HG03457 (cell line): ENCODE measurements around the gene GRK7.
"Not testable (repeated sequence)": the region's sequence is repeated elsewhere in the genome, so short reads cannot be mapped to it uniquely, and the experiment has no call there.

ENCODE experiments used
- ATAC-seq: cut with Tn5 transposase; IDR thresholded peaks from one replicate; pipeline ENCODE4 v1.9.1; 2021; ENCODE audit warnings: moderate number of reproducible peaks; ENCODE audit not compliant: unreplicated experiment

GRK7 gene

DNA sequence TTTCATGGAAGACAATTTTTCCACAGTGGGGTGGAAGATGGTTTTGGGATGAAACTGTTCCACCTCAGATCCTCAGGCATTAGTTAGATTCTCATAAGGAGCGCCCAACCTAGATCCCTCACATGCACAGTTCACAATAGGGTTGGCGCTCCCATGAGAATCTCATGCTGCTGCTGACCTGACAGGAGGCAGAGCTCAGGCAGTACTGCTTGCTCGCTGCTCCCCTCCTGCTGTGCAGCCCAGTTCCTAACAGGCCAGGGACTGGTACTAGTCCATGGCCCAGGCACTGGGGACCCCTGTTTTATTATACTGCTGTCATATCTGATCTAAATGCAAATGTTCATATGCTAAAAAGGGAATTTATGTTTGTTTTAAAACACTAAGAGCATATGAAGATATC lies 9.8 kb upstream of the GRK7 start:
- ATAC-seq: no peak

DNA sequence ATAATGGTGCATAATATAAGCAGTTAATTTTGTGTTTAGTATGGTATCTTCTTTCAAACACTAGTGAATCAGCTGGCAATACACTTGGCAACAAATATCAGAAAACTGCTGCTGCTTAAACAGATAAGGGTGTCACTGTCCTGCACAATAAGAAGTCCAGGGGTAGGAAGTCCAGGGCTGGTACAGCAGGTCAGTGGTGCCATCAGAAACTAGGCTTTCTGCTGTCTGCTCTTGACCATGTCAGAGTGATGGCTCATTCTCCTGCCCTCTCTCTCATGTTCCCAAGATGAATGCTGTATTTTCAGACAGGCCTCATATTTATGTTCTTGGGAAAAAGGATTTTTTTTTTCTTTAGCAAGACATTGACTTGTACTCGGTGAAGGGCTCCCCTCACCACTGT lies 9.2 kb upstream of the GRK7 start:
- ATAC-seq: no peak

DNA sequence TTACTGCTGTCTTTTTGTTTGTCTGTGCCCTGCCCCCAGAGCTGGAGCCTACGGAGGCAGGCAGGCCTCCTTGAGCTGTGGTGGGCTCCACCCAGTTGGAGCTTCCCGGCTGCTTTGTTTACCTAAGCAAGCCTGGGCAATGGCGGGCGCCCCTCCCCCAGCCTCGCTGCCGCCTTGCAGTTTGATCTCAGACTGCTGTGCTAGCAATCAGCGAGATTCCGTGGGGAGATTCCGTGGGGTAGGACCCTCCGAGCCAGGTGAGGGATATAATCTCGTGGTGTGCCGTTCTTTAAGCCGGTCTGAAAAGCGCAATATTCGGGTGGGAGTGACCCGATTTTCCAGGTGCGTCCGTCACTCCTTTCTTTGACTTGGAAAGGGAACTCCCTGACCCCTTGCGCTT lies 656 bp upstream of the GRK7 start:
- ATAC-seq: not testable (repeated sequence)

DNA sequence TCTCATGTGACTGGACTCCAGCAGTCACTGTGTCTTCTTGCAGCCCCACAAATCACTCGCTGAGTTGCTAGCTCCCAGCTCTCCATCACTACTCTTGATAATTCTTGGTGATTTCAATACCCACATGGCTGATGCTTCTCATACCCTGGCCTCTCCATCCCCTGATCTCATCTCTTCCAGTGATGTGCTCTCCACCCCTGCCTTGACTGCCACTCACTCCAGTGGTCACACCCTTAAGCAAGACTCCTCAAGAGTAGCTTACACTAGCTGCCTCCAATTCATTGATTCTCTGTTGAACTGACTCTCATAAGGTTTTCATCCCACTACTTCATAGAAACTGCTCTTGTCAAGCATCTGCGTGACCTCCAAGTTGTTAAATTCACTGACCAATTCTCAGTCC lies 837 bp downstream of the GRK7 start:
- ATAC-seq: no peak

DNA sequence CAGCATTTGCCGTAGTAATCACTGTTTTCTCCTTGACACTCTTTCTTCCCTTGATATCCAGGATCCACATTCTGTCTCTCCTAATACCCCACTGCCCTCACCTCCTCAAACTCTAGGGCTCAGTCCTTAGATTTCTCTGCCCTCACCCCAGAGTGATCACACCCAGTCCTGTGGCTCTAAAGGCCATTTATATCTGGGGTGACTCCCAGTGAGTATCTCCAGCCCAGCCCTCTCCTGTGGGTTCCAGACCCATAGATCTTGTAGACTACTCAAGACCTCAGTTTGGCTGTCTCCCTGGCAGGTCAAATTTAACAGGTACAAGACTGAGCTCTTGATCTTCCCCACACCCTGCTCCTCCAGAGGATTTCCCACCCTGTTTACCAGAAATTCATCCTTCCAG lies 1.3 kb downstream of the GRK7 start:
- no peak for ATAC-seq

DNA sequence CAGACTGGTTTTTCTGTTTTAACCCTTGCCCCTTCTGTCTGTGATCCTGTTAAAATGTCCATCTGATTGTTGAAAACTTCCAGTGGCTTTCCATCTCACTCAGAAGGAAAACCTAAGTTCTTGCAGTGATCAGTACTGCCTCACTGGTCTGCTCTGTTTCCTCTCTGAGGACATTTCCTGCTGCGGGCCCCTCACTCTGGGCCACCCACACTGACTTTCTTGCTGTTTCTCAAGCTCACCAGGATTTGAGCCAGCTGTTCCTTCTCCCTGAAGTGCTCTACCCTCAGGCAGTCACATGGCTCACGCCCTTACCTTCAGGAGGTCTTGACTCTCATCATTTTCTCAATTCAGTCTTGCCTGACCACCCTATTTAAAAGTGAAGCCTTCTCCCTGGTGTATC lies 1.8 kb downstream of the GRK7 start:
- ATAC-seq: no peak

DNA sequence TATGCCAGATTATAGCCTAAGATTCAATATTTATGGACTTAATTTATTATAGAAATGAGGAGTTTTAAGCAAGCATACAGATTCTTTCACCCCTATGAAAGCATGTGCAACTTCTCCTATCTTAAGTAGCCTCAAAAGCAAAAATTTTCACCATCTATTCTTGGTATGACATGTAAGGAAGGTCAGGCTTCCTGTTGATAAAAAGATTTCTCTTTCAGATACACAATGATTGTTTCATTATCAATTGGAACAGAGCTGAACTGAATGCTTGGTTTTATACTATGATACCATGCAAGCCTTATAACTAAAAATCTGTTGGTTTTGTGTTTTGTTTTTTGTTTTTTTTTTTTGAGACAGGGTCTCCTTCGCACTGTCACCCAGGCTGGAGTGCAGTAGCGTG lies 3.9 kb downstream of the GRK7 start:
- no peak for ATAC-seq

DNA sequence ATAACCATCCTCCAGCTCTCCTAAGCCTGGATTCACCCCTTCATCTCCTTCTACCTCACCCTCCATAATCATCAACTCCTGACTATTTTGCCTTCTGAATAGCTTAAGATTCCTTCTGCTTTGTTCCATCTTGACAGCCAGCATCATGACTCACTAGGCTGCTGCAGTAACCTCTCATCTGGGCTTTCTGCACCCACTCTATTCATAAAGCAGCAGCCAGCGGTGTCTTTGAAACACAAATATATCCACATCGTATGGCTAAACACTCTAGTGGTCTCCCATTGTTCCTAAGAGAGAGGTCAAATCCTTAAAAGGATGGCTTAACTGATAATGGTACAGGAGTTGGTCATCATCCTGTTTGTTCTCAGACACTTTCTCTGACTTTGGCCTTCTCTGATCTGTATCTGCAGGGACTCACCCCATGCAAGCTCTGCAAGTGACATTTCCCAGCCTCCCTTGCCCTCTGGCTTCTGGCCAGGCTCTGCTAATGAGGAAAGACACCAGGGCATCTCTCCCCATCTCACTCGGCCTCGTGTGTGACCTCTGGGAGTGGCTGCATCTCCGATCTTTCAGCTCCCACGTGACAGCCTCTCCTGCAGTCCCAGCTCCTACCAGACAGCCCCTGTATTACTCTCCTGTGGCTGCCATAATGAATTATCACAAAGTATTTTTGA lies 6.2 kb downstream of the GRK7 start:
- no peak for ATAC-seq

DNA sequence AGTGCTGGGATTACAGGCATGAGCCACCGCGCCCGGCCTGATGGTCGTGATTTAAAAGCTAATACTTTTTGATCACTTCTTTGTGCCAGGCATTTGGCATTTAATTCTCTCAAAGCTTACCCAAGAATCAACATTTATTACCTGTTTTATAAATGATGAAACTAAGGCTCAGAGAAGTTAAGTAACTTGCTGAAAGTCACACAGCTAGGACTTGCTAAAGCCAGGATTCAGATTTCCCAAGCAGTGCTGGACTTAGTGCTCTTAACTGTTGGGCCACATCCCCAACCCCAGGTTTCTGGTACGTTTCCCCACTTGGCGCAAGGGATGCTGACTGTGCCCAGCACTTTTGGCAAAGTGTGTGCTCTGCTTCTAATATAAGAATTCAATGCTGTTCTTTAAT lies 10.5 kb downstream of the GRK7 start:
- ATAC-seq: no peak

DNA sequence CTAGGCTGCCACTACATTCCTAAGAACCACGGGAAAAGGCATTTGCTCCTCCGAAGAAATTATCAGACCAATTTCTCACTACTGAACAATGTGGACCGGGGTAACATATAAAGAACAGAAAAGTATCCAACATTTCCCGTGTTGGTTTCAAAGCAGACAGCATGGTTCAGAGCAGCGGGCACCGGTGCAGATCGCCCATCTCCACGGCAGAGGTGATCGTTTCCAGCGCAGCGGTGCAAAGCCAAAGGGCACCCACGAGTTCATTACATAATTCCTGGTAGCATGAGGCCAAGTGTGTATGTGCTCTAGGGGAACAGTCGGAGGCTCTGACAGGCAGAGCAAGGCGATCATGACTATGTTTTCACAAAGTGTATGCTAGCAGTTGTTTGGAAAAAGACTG lies 13.2 kb downstream of the GRK7 start:
- no peak for ATAC-seq

DNA sequence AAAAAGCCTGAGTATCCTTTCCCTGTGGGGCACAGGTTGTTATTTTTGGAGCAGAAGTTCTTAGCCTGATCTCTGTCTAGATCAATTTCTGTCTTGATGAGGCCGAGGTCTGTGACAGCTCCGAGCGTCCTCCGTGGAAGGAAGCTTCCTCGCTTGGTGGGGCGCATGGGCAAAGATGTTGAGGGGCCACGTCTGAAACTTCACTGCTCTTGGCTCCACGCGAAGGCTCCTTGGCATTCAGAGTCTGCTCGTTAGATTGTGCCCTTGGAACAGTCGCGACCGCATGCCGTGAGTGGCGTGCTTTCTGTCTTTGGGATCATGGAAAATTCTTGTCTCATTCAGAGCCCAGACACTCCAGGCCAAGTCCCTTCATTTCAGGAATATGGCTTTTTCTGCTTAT lies 13.7 kb downstream of the GRK7 start:
- no peak for ATAC-seq

DNA sequence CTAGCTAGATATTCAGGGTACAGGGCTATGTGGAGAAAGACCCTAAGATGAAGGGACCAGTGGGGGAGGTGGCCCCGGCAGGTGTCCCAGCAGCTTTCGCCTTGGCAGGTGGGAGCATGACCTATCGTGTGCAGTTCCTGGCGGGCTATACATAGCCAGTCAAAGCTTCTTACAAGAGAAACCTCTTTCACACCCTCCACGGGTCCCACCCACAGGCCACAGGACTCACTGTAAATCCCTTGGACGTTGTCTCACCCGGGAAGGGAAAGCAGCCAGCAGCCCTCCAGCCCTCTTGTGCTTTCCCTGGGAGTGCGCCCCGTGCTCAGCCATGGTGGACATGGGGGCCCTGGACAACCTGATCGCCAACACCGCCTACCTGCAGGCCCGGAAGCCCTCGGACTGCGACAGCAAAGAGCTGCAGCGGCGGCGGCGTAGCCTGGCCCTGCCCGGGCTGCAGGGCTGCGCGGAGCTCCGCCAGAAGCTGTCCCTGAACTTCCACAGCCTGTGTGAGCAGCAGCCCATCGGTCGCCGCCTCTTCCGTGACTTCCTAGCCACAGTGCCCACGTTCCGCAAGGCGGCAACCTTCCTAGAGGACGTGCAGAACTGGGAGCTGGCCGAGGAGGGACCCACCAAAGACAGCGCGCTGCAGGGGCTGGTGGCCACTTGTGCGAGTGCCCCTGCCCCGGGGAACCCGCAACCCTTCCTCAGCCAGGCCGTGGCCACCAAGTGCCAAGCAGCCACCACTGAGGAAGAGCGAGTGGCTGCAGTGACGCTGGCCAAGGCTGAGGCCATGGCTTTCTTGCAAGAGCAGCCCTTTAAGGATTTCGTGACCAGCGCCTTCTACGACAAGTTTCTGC lies 15.0 kb downstream of the GRK7 start:
- ATAC-seq: no peak

DNA sequence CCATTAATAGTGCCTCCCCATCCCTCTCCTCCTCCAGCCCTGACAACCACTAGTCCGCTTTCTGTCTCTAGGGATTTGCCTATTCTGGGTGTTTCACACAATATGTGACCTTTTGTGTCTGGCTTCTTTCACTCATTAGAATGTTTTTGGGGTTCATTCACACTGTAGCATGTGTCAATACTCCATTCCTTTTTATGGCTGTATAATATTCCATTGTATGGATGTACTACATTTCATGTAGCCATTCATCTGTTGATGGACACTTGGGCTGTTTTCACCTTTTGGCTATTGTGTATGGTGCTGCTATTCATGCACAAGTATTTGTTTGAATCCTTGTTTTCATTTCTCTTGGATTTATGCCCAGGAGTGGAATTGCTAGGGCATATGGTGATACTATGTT lies 16.5 kb downstream of the GRK7 start:
- ATAC-seq: no peak

DNA sequence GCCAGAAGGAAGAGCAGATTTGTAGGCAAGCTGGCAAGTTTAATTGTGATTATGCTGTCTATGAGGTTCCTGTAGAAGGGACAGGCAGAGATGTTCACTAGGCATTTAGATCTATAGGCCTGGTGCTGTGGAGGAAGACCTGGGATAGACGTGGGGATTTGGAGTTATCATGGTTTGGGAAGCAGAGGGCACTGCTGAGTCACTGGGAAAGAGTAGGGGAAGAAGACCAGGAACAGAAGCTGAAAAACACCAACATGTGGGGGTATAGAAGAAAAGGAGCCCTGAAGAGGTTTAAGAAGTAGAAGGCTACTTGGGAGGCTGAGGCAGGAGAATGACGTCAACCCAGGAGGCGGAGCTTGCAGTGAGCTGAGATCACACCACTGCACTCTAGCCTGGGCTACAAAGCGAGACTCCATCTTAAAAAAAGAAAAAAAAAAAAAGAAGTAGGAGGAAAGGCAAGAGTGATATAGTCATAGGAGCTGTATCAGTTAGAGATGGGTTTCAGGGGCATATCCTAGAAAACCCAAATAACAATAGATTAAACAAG lies 19.3 kb downstream of the GRK7 start:
- ATAC-seq: no peak

DNA sequence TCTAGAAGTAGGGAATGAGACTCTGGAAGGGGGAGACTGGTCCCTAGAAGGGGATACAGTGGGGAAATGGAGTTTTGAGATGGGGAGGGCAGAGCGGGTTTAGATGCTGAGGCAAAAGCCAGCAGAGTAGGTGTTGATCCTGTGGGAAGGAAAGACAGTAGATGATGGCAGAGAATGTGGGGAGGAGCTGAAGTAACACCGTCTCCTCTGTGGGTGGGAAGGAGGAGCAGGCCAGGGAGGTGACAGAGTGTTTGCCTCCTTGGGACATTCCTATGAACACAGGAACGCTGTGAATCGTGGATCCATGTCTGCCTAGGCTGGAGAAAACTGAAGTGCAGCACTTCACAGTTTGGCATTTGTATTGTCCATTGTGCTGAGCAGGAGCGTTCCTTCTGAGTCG lies 20.4 kb downstream of the GRK7 start:
- ATAC-seq: no peak

DNA sequence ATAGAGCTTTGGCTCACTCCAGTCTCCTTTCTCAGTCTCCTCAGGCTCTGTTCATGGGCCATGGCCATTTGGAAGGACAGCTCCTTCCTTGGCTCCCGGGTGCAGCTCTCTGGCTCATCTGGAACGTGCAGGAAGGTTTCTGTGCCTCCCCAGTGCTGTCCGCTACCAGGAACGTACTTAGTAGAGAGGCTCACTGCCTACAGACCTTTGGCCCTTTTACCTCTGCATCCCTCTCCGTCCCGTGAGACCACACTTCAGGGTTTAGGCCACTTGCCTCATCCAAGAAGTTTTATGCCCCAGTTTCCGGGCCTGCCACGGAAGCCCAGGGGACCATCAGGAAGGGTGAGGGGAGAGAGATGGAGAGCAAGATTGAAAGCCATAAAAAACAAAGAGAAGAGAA lies 20.9 kb downstream of the GRK7 start:
- no peak for ATAC-seq

DNA sequence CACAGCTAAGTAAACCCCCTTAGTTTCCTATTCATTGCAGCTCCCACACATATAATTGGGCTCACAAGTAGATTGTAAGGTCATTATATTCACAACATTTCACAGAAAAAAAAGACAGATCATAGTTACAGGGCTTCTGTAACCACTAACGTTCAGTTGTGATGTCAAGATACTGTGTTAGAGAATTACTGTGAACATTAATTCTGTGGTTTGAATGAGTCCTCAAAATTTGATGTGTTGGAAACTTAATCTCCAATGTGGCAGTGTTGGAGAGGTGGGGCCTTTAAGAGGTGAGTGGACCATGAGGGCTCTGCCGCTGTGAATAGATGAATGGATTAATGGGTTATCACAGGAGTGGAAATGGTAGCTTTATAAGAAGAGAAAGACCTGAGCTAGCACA lies 21.3 kb downstream of the GRK7 start:
- ATAC-seq: no peak

DNA sequence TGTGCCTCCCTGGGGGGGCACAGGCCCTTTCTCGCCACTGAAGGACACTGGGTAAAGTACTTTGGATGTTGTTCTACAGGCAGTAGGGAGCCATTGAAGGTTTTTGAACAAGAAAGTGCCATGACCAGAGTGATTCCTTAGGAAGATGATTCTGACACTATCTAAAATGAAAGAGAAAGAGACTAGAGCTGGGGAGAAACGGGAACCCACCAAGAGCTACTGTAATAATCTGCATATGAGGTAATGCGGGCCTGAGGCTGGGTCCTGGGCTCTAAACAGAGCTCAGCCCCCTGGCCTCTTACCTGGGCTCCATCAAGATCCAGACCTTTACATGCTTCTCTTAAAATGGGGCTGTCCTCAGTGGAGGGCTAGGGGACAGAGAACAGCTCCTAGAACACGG lies 24.9 kb downstream of the GRK7 start:
- ATAC-seq: no peak

DNA sequence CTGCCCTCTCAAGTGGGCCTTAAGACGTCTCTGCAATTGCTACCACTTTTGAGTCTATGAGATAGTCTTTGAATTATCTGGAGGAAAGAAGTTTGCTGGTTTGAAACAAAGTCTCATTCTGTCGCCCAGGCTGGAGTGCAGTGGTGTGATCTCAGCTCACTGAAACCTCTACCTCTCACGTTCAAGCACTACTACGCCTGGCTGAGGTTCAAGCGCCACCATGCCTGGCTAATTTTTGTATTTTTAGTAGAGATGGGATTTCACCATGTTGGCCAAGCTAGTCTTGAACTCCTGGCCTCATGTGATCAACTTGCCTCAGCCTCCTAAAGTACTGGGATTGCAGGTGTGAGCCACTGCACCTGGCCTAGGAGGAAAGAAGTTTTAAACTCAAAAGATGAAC lies 25.5 kb downstream of the GRK7 start:
- ATAC-seq: not testable (repeated sequence)

DNA sequence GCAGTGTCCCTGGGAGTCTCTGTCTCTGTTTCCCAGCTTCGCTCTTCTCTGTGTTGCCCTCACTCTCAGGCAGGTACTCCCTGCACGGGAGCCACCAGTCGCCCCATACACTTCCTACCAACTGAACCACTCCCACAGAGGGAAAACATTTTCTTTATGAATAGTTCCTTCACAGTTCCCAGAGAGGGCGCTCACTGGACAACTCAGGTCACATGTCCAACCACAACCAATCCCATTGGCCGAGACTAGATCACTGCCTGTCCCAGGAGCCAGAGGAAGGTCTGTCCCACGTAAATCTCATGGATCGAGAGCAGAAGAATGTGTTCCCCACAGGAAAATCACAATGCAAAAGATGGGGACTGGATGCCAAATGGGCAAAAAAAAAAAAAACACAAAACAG lies 26.1 kb downstream of the GRK7 start:
- no peak for ATAC-seq

DNA sequence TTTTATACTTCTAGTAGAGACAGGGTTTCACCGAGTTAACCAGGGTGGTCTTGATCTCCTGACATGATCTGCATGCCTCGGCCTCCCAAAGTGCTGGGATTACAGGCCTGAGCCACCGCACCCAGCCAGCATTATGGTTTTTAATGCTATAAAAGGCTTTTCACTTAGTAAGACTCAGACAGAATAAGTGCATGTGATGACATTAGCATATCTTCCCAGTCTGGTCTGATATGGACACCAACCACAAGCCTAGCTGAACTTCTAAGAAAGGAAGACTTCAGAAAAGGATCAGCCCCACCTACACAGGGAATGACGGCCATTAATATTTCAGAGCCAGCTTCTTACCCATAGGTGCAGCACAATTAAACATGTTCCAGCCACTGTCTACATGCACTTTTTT lies 27.0 kb downstream of the GRK7 start:
- no peak for ATAC-seq

DNA sequence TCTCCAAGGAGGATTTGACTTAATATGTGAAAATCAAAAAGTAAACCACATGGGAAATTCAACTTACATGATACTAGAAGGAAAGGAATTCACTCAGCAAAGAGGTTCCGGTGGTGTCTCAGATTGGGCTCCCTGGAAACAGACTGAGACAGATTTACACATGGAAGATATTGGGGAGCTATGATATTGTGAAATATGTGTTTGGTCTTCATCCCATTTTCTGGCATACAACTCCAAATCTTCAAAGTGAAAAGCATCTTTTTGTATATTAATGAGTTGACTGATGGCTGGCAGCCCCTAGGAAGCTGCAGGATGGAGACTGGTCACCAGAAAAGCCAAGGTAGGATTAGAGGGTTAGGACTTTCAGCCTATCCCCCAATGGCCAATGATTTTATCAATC lies 29.3 kb downstream of the GRK7 start:
- no peak for ATAC-seq
